Heart right ventricle (tissue), 16 donors: Measurements from ENCODE around the gene DHRS13. TPM values are rescaled to one million over a fixed set of nuclear protein-coding genes. Genes with fewer than 3 reads are reported as not detected.

Source experiments
- ATAC-seq, 8 donors: fragments of 200-7000 bp; cut with Tn5 transposase; one replicate each; pipeline ENCODE4 v1.9.1; 2020; ENCODE audit warnings: mild to moderate bottlenecking in 8 of 8, moderate library complexity in 8 of 8, moderate number of reproducible peaks in 1 of 8
- DNase-seq, 2 donors: peaks; one replicate each; pipeline ENCODE4 v3.0.0-alpha.2; 2020
- H3K27ac ChIP-seq, 10 donors: fragments of 200-600 bp; sonication (generic) in 2 of 10; one replicate each; pipeline versions ENCODE4 v1.5.0 to v1.8.0; 2020 to 2022; ENCODE audit warnings: mild to moderate bottlenecking in 3 of 10
- H3K27me3 ChIP-seq, 7 donors: fragments of 200-600 bp; one replicate each; pipeline ENCODE4 v1.8.0; 2021 to 2022; ENCODE audit warnings: mild to moderate bottlenecking in 2 of 7
- H3K36me3 ChIP-seq, 9 donors: fragments of 200-600 bp; sonication (generic) in 1 of 9; one replicate each; pipeline versions ENCODE4 v1.5.0 to v1.8.0; 2020 to 2022; ENCODE audit warnings: mild to moderate bottlenecking in 2 of 9
- H3K4me1 ChIP-seq, 9 donors: fragments of 200-600 bp; sonication (generic) in 1 of 9; one replicate each; pipeline versions ENCODE4 v1.5.0 to v1.8.0; 2020 to 2022; ENCODE audit warnings: mild to moderate bottlenecking in 4 of 9
- H3K4me3 ChIP-seq, 10 donors: fragments of 200-600 bp; sonication (generic) in 2 of 10; one replicate each; pipeline versions ENCODE4 v1.5.0 to v1.8.0; 2020 to 2022; ENCODE audit warnings: mild to moderate bottlenecking in 7 of 10, moderate library complexity in 2 of 10
- H3K9me3 ChIP-seq, 11 donors: fragments of 200-600 bp in 10 of 11; sonication (generic) in 2 of 11; one replicate each; pipeline versions ENCODE4 v1.5.0 to v1.8.0; 2013 to 2022; ENCODE audit warnings: mild to moderate bottlenecking in 2 of 11, control low read depth in 1 of 11, moderate library complexity in 1 of 11
- CTCF ChIP-seq, 9 donors: fragments of 200-600 bp; sonication (generic) in 2 of 9; IDR thresholded peaks; one replicate each; pipeline versions ENCODE4 v1.5.0 to v1.8.0; 2021 to 2022; ENCODE audit warnings: antibody characterized with exemption in 9 of 9, mild to moderate bottlenecking in 5 of 9, moderate library complexity in 1 of 9
- WGBS, 2 donors: extraction: QIAGEN DNeasy Blood & Tissue Kit; methylation state at CpG; one replicate each; pipeline ENCODE4 v1.1.7; 2013; ENCODE audit warnings: inconsistent platforms in 1 of 2; 5-methylcytosine and 5-hydroxymethylcytosine counted together
- intact Hi-C, 10 donors: fragments of 100-400 bp; cut with DNase I; formaldehyde crosslinking; loops; one replicate each; pipeline versions ENCODE4 v1.11.1 to v1.14.2; 2022
- polyA plus RNA-seq, 2 donors: library from polyadenylated mRNA; stranded (reverse); fragments of 200-250 nt; gene quantifications; one replicate each; pipeline ENCODE4 v1.2.3, GENCODE V29; 2013
- total RNA-seq, 10 donors: library from RNA; stranded (reverse); fragmentation: NEBNext Ultra II Directional in 3 of 10; extraction: Animal tissue kit (Norgen Biotek cat#: 25700) in 3 of 10; gene quantifications; one replicate each; pipeline versions ENCODE4 v1.2.1 to v1.2.4, GENCODE V29; 2021 to 2023
- donor health status: Arrhythmogenic right ventricular cardiomyopathy.
- donor health status: ischemic (EF 13 %, LVEDD 7.1; RV severe dilation, severe dysfunction).
- donor health status: healthy with polysubstance abuse.
- donor health status: DM: no; HTN: yes; CAD: no.
- donor health status: DM: no; HTN: no; CAD: no.
- donor health status: ischemic (EF 25% LVEDD 6.9; RV normal size, moderate dysfunction).
- donor health status: ischemic (EF 25% LVEDD 5.7; RV mildly dilated, moderate dysfunction).
- donor health status: healthy.
- donor health status: DM: yes; HTN: yes; CAD: no.
- donor health status: Ischemic cardiomyopathy.
- donor health status: ischemic (EF 35%, LVEDD 5.7; RV mildly dilated, moderate dysfunction).
- donor health status: nonischemic (EF 11% LVEDD 7.7; RV severe dilation, severe dysfunction).
- donor health status: DM: yes; HTN: yes; CAD: no.
- donor health status: PGD.
- donor health status: ischemic (EF 29% LVEDD 5.4; RV normal size, mild dysfunction).
- donor health status: nonischemic (EF 23%, LVEDD 6.1; RV moderate dilation, normal function).

Gene DHRS13
- total and polyA plus RNA-seq, 12 donors, result 1.1 to 5.6 (median 2.6) TPM

GRCh38 chr17:28887871-28888471, 14.9 kb downstream of the DHRS13 start:
- ATAC-seq, result no peak
- Histone ChIP-seq H3K4me1 (peaks cover under 1 to 45% (median 29%) of the 10 kb centered on the region in 9 donors), H3K27ac (no peak overlapping the region), H3K36me3 (peaks cover 0 to 66% (median 5%) of the 10 kb centered on the region in 9 donors), H3K9me3 (no peaks in the 10 kb centered on the region), H3K4me3 (no peak overlapping the region), H3K27me3 (no peaks in the 10 kb centered on the region)
- TF ChIP-seq CTCF (IDR thresholded peaks at IDR 0.05), result no peak
- 83 to 84% methylated on average over 12 of the region's 12 CpGs for WGBS, 2 donors
- DNase-seq, result no peak
- intact Hi-C loops, result no loop called here

- H3K4me1 ChIP-seq, result peaks cover 0 to 27% (median 12%) of the 10 kb centered on the region in 9 donors
- intact Hi-C loops, result no loop called here
- no peaks in the 10 kb centered on the region for H3K9me3 ChIP-seq
- WGBS, 2 donors, result 86 to 87% methylated on average over 10 of the region's 10 CpGs
- no peak for TF ChIP-seq CTCF (IDR thresholded peaks at IDR 0.05)
- DNase-seq, result no peak
- no peaks in the 10 kb centered on the region for H3K27me3 ChIP-seq
- ATAC-seq, result no peak
- H3K27ac ChIP-seq, result no peak overlapping the region
- H3K36me3 ChIP-seq, result peaks cover 0 to 78% (median 24%) of the 10 kb centered on the region in 9 donors
- no peak overlapping the region for H3K4me3 ChIP-seq
These were observed 16.9 kb downstream of the DHRS13 start for GRCh38 chr17:28885951-28886350.

- Histone ChIP-seq H3K9me3 (no peaks in the 10 kb centered on the region), H3K27ac (peak overlapping the region in 1 of 10 donors; percentile 25), H3K27me3 (no peaks in the 10 kb centered on the region), H3K4me3 (no peak overlapping the region), H3K4me1 (peaks cover 0 to 22% (median 8%) of the 10 kb centered on the region in 9 donors), H3K36me3 (peaks cover 0 to 78% (median 30%) of the 10 kb centered on the region in 9 donors)
- no peak for TF ChIP-seq CTCF (IDR thresholded peaks at IDR 0.05)
- 82 to 85% methylated on average over 4 of the region's 4 CpGs for WGBS, 2 donors
- ATAC-seq, result peak in 7 of 8 donors; percentile 12 to 67 (median 36)
- intact Hi-C loops, result no loop called here
- no peak for DNase-seq
These were observed 17.5 kb downstream of the DHRS13 start for GRCh38 chr17:28885363-28885762.

- Histone ChIP-seq H3K4me3 (no peak overlapping the region), H3K36me3 (peaks cover 0 to 90% (median 42%) of the 10 kb centered on the region in 9 donors), H3K27ac (no peak overlapping the region), H3K27me3 (no peaks in the 10 kb centered on the region), H3K9me3 (no peaks in the 10 kb centered on the region), H3K4me1 (peaks cover 0 to 13% (median 5%) of the 10 kb centered on the region in 9 donors)
- ATAC-seq (no peak), DNase-seq (no peak)
- no peak for TF ChIP-seq CTCF (IDR thresholded peaks at IDR 0.05)
- intact Hi-C loops, result no loop called here
- WGBS, 2 donors, result 88 to 90% methylated on average over 27 of the region's 27 CpGs
These were observed 18.7 kb downstream of the DHRS13 start for GRCh38 chr17:28883967-28884702.
